Sigmoid colon (tissue), 4 donors: ENCODE data around the gene MAPKAP1.

Experiments used
- EP300 ChIP-seq, 4 donors: sonication (generic); formaldehyde crosslinking; IDR thresholded peaks; one replicate each; pipeline ENCODE4 v1.6.1; 2017; ENCODE audit warnings: antibody characterized with exemption in 4 of 4
- POLR2A ChIP-seq, 2 donors: fragments of 450-650 bp; IDR thresholded peaks; one replicate each; pipeline ENCODE4 v1.6.1; 2016; ENCODE audit warnings: antibody characterized with exemption in 2 of 2, mild to moderate bottlenecking in 2 of 2, moderate library complexity in 2 of 2
- POLR2AphosphoS5 ChIP-seq, 4 donors: sonication (generic); formaldehyde crosslinking; IDR thresholded peaks; one replicate each; pipeline ENCODE4 v1.6.1; 2017; ENCODE audit warnings: antibody characterized with exemption in 4 of 4
- TF ChIP-seq, protein P1 (sequence below), 4 experiments: fragments of 450-650 bp in 3 of 4; fragments of 200-600 bp in 1 of 4; IDR thresholded peaks; one replicate each; pipeline ENCODE4 v1.5.1; 2016 to 2019; ENCODE audit warnings: antibody characterized with exemption in 4 of 4, mild to moderate bottlenecking in 3 of 4, moderate library complexity in 2 of 4

- TF ChIP-seq, protein P1, sequence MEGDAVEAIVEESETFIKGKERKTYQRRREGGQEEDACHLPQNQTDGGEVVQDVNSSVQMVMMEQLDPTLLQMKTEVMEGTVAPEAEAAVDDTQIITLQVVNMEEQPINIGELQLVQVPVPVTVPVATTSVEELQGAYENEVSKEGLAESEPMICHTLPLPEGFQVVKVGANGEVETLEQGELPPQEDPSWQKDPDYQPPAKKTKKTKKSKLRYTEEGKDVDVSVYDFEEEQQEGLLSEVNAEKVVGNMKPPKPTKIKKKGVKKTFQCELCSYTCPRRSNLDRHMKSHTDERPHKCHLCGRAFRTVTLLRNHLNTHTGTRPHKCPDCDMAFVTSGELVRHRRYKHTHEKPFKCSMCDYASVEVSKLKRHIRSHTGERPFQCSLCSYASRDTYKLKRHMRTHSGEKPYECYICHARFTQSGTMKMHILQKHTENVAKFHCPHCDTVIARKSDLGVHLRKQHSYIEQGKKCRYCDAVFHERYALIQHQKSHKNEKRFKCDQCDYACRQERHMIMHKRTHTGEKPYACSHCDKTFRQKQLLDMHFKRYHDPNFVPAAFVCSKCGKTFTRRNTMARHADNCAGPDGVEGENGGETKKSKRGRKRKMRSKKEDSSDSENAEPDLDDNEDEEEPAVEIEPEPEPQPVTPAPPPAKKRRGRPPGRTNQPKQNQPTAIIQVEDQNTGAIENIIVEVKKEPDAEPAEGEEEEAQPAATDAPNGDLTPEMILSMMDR (IDR thresholded peaks at IDR 0.05): no peak
- TF ChIP-seq POLR2A (IDR thresholded peaks at IDR 0.05) (no peak), POLR2AphosphoS5 (IDR thresholded peaks at IDR 0.05) (no peak), EP300 (IDR thresholded peaks at IDR 0.05) (no peak)
These were observed 293.4 kb downstream of the MAPKAP1 start for GRCh38 chr9:125413579-125413978.
